GM18907 (cell line): ENCODE measurements around the gene SYNE3.

Experiments used
- ATAC-seq: cut with Tn5 transposase; IDR thresholded peaks from one replicate; pipeline ENCODE4 v1.9.1; 2021; ENCODE audit warnings: mild to moderate bottlenecking, moderate library complexity; ENCODE audit not compliant: unreplicated experiment

Gene SYNE3

GRCh38 chr14:95540236-95540855 lies 23.9 kb upstream of the SYNE3 start:
- no peak for ATAC-seq

GRCh38 chr14:95538801-95539509 lies 22.5 kb upstream of the SYNE3 start:
- no peak for ATAC-seq

GRCh38 chr14:95537298-95538089 lies 21.0 kb upstream of the SYNE3 start:
- no peak for ATAC-seq

- no peak for ATAC-seq
Observed at GRCh38 chr14:95536671-95537070, 20.2 kb upstream of the SYNE3 start.

- ATAC-seq = no peak
Observed at GRCh38 chr14:95536036-95536593, 19.7 kb upstream of the SYNE3 start.

- ATAC-seq = peak; percentile 5
Observed at GRCh38 chr14:95535226-95536021, 19.0 kb upstream of the SYNE3 start.

GRCh38 chr14:95534299-95535225 lies 18.1 kb upstream of the SYNE3 start, which contains the start of gene GLRX5:
Gene GLRX5 (plus strand): TSS chr14:95535050. CDS start chr14:95535090, 40 bp downstream.
- peak; percentile 92 for ATAC-seq

- ATAC-seq = no peak
Observed at GRCh38 chr14:95533822-95534221, 17.4 kb upstream of the SYNE3 start.

- ATAC-seq = no peak
Observed at GRCh38 chr14:95533391-95533821, 17.0 kb upstream of the SYNE3 start.

- no peak for ATAC-seq
Observed at GRCh38 chr14:95531969-95532368, 15.5 kb upstream of the SYNE3 start.

- no peak for ATAC-seq
Observed at GRCh38 chr14:95531473-95531872, 15.0 kb upstream of the SYNE3 start.

GRCh38 chr14:95530473-95531276 lies 14.2 kb upstream of the SYNE3 start:
- ATAC-seq = no peak

- ATAC-seq = no peak
Observed at GRCh38 chr14:95529216-95529615, 12.8 kb upstream of the SYNE3 start.

- ATAC-seq = no peak
Observed at GRCh38 chr14:95527387-95528002, 11.0 kb upstream of the SYNE3 start.

GRCh38 chr14:95526483-95527386 lies 10.3 kb upstream of the SYNE3 start:
- ATAC-seq = no peak

GRCh38 chr14:95525999-95526398 lies 9.5 kb upstream of the SYNE3 start:
- no peak for ATAC-seq
